Measurements from ENCODE around the gene THBS1. TPM values are rescaled to one million over a fixed set of nuclear protein-coding genes. Genes with fewer than 3 reads are reported as not detected.

Gene THBS1
- total and polyA plus RNA-seq, 8 donors, result 126 to 570 (median 178) TPM

DNA sequence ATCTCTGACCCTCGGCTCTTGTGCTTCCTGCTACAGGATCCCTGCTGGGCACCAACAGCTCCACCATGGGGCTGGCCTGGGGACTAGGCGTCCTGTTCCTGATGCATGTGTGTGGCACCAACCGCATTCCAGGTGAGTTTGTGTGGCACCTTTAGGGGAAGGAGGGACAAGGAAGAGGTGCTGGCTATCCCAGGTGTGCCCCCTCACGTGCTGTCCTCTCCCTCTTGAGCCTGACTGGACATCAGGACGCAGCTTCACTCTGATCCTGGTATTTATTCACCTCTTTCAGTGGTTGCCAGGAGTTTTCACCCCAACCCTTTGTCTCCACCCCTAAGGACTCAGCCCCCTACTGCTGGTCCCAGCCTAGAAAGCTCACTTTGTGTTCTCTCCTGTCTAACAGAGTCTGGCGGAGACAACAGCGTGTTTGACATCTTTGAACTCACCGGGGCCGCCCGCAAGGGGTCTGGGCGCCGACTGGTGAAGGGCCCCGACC is 960 bp downstream of the THBS1 start:
- H3K27ac ChIP-seq, result peak overlapping the region; percentile 67 to 91

DNA sequence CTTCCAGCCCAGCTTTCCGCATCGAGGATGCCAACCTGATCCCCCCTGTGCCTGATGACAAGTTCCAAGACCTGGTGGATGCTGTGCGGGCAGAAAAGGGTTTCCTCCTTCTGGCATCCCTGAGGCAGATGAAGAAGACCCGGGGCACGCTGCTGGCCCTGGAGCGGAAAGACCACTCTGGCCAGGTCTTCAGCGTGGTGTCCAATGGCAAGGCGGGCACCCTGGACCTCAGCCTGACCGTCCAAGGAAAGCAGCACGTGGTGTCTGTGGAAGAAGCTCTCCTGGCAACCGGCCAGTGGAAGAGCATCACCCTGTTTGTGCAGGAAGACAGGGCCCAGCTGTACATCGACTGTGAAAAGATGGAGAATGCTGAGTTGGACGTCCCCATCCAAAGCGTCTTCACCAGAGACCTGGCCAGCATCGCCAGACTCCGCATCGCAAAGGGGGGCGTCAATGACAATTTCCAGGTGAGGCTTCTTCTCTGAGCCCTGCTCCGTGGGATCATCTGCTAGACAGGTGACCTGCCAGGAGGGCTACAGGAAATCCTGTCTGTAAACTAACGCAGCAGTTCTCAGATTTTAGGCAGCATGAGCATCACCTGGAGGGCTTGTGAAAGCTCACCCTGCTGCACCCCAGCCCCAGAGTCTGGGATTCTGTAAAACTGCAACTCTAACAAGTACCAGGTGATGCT is 1.6 kb downstream of the THBS1 start:
- intact Hi-C loops (cut with DNase I), result loop anchor here in 1 of 2 donors (10.0 kb wide), 2 partner anchors 172 to 408 kb away; no protein-coding TSS in a partner anchor
- ATAC-seq, result no peak
- peak in 3 of 4 donors; percentile 37 to 44 (median 40) for DNase-seq
- Histone ChIP-seq H3K27me3 (peaks cover 0 to 47% of the 10 kb centered on the region in 2 donors), H3K36me3 (peaks cover 0 to 50% of the 10 kb centered on the region in 2 donors), H3K9me3 (no peaks in the 10 kb centered on the region), H3K4me1 (peaks cover 3 to 45% of the 10 kb centered on the region in 2 donors), H3K27ac (peak overlapping the region; percentile 67 to 91), H3K4me3 (peak overlapping the region; percentile 47 to 54)
- no peak for TF ChIP-seq CTCF (IDR thresholded peaks at IDR 0.05)

More for the DNA sequence above, 960 bp downstream of the THBS1 start:
- intact Hi-C loops (cut with DNase I), result loop anchor here in 1 of 2 donors (10.0 kb wide), 2 partner anchors 173 to 407 kb away; no protein-coding TSS in a partner anchor
- DNase-seq (peak in 3 of 4 donors; percentile 70 to 85 (median 76)), ATAC-seq (peak; percentile 59)
- Histone ChIP-seq H3K27me3 (peaks cover 0 to 51% of the 10 kb centered on the region in 2 donors), H3K4me3 (peak overlapping the region; percentile 47 to 54), H3K9me3 (no peaks in the 10 kb centered on the region), H3K4me1 (peaks cover 3 to 45% of the 10 kb centered on the region in 2 donors), H3K36me3 (peaks cover 0 to 44% of the 10 kb centered on the region in 2 donors)
- TF ChIP-seq CTCF (IDR thresholded peaks at IDR 0.05), result peak in 1 of 2 donors; percentile 18

GRCh38 chr15:39582977-39583595 is 2.2 kb downstream of the THBS1 start:
- TF ChIP-seq CTCF (IDR thresholded peaks at IDR 0.05), result peak in 1 of 2 donors; percentile 24
- Histone ChIP-seq H3K9me3 (no peaks in the 10 kb centered on the region), H3K27ac (peak overlapping the region in 1 of 2 donors; percentile 91), H3K4me1 (peaks cover 3 to 45% of the 10 kb centered on the region in 2 donors), H3K4me3 (peak overlapping the region; percentile 47 to 54), H3K27me3 (peaks cover 0 to 41% of the 10 kb centered on the region in 2 donors), H3K36me3 (peaks cover 0 to 56% of the 10 kb centered on the region in 2 donors)
- DNase-seq (no peak), ATAC-seq (no peak)
- intact Hi-C loops (cut with DNase I), result loop anchor here in 1 of 2 donors (10.0 kb wide), 2 partner anchors 172 to 408 kb away; no protein-coding TSS in a partner anchor

- no peak for ATAC-seq
- no peaks in the 10 kb centered on the region for H3K9me3 ChIP-seq
- peaks cover 3 to 45% of the 10 kb centered on the region in 2 donors for H3K4me1 ChIP-seq
- no peak overlapping the region for H3K27ac ChIP-seq
- DNase-seq, result peak in 1 of 4 donors; percentile 52
- intact Hi-C loops (cut with DNase I), result loop anchor here in 1 of 2 donors (10.0 kb wide), 2 partner anchors 171 to 409 kb away; no protein-coding TSS in a partner anchor
- peaks cover 0 to 36% of the 10 kb centered on the region in 2 donors for H3K27me3 ChIP-seq
- peaks cover 0 to 63% of the 10 kb centered on the region in 2 donors for H3K36me3 ChIP-seq
- peak in 1 of 2 donors; percentile 4 for TF ChIP-seq CTCF (IDR thresholded peaks at IDR 0.05)
- H3K4me3 ChIP-seq, result peak overlapping the region; percentile 47 to 54
Measured at GRCh38 chr15:39583596-39584265, 2.9 kb downstream of the THBS1 start.

Data from left lung (tissue), 10 donors.